ENCODE data around the gene LRBA. TPM values are rescaled to one million over a fixed set of nuclear protein-coding genes. Genes with fewer than 3 reads are reported as not detected.

Gene LRBA
- total RNA-seq, 6 experiments from 2014 or later = 13.6 to 17.6 (median 15.0) TPM

DNA sequence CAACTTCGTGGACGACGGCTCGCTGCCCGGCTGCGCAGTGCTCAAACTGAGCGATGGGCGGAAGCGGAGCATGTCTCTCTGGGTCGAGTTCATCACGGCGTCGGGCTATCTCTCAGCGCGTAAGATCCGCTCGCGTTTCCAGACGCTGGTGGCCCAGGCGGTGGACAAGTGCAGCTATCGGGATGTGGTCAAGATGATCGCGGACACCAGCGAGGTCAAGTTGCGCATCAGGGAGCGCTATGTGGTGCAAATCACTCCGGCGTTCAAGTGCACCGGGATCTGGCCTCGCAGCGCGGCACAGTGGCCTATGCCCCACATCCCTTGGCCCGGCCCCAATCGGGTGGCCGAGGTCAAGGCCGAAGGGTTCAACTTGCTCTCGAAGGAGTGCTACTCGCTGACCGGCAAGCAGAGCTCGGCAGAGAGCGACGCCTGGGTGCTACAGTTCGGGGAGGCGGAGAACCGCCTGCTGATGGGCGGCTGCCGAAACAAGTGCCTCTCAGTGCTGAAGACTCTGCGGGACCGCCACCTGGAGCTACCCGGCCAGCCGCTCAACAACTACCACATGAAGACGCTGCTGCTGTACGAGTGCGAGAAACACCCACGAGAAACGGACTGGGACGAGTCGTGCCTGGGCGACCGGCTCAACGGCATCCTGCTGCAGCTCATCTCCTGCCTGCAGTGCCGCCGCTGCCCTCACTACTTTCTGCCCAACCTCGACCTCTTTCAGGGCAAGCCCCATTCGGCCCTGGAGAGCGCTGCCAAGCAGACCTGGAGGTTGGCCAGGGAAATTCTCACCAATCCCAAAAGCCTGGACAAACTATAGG lies 431.6 kb downstream of the LRBA start:
- Mint-ChIP-seq H3K4me1 (ENCODE audit: low read depth) (0 out of 2 replicates have a peak, but pooled peaks cover 4% of the 10 kb centered on the region), H3K4me3 (no peak overlapping the region), H3K36me3 (ENCODE audit: low read depth) (peaks cover 35% of the 10 kb centered on the region), H3K27me3 (ENCODE audit: insufficient read depth) (no peaks in the 10 kb centered on the region; the same call in 1 of the 2 replicates), H3K9me3 (peaks cover 22% of the 10 kb centered on the region), H3K27ac (no peak overlapping the region)
- no peak for DNase-seq
- TF ChIP-seq, protein P1, sequence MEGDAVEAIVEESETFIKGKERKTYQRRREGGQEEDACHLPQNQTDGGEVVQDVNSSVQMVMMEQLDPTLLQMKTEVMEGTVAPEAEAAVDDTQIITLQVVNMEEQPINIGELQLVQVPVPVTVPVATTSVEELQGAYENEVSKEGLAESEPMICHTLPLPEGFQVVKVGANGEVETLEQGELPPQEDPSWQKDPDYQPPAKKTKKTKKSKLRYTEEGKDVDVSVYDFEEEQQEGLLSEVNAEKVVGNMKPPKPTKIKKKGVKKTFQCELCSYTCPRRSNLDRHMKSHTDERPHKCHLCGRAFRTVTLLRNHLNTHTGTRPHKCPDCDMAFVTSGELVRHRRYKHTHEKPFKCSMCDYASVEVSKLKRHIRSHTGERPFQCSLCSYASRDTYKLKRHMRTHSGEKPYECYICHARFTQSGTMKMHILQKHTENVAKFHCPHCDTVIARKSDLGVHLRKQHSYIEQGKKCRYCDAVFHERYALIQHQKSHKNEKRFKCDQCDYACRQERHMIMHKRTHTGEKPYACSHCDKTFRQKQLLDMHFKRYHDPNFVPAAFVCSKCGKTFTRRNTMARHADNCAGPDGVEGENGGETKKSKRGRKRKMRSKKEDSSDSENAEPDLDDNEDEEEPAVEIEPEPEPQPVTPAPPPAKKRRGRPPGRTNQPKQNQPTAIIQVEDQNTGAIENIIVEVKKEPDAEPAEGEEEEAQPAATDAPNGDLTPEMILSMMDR (IDR thresholded peaks at IDR 0.05) = no peak

DNA sequence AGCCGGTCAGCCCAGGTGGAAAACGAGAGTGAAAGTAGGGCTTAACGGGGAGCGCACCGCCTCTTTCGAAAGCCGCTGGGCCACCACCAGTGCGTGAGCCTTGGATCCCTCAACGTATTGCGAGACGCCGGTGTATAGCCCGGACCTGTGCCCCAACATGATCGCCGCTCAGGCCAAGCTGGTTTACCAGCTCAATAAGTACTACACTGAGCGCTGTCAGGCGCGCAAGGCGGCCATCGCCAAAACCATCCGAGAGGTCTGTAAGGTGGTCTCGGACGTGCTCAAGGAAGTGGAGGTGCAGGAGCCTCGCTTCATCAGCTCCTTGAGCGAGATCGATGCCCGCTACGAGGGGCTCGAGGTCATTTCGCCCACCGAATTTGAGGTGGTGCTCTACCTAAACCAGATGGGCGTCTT lies 432.2 kb downstream of the LRBA start:
- no peak overlapping the region for H3K27ac Mint-ChIP-seq
- peaks cover 22% of the 10 kb centered on the region for H3K9me3 Mint-ChIP-seq
- H3K36me3 Mint-ChIP-seq (ENCODE audit: low read depth) = peaks cover 35% of the 10 kb centered on the region
- no peaks in the 10 kb centered on the region; the same call in 1 of the 2 replicates for H3K27me3 Mint-ChIP-seq (ENCODE audit: insufficient read depth)
- H3K4me1 Mint-ChIP-seq (ENCODE audit: low read depth) = 0 out of 2 replicates have a peak, but pooled peaks cover 5% of the 10 kb centered on the region
- TF ChIP-seq, protein P1 (IDR thresholded peaks at IDR 0.05) = no peak
- no peak overlapping the region for H3K4me3 Mint-ChIP-seq
- DNase-seq = no peak

DNA sequence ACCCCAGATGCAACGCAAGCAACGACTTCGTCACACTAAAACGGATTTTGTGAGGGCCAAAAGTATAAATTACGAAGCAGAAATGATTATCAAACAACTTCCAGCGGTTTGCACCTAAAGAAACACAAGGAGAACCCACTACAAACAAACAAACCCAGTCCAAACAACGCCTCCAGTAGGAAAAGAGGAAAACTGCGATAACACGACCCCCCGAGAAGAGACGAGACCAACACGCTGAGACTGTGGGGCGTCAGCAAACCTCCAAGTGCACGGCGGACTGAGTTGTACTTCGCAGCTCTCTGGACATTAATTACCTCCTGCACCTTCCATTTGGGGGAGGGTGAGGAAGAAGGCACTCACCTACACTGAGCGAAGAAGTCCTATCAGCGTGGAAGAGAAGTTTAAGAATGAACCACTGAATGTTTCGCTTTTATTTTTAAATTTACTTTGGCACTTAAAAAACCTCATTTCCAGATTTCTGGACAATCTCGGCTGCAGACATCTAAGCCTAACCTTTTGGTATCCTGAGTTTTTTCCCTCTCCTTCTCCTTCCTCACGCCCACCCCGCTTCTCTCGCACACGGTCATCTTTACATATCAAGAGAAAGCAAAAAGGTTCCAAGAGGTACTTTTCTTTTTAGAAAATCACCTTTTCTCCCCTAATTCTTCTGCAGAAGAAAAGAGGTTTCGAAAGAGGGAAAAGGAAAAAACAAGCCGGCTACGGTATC lies 432.8 kb downstream of the LRBA start, which contains the start of gene MAB21L2:
Gene MAB21L2, plus strand, starts transcription at position 6 of the 727 bp plus-strand sequence. CDS start 879 bp downstream, outside the sequence.
- H3K9me3 Mint-ChIP-seq = peaks cover 22% of the 10 kb centered on the region
- H3K4me1 Mint-ChIP-seq (ENCODE audit: low read depth) = 0 out of 2 replicates have a peak, but pooled peaks cover 5% of the 10 kb centered on the region
- no peak for DNase-seq
- no peak within 1 kb of the TSS for H3K4me3 Mint-ChIP-seq
- peaks cover 35% of the 10 kb centered on the region for H3K36me3 Mint-ChIP-seq (ENCODE audit: low read depth)
- no peak within 1 kb of the TSS for H3K27ac Mint-ChIP-seq
- H3K27me3 Mint-ChIP-seq (ENCODE audit: insufficient read depth) = no peaks in the 10 kb centered on the region; the same call in 1 of the 2 replicates
- TF ChIP-seq, protein P1 (IDR thresholded peaks at IDR 0.05) = no peak

DNA sequence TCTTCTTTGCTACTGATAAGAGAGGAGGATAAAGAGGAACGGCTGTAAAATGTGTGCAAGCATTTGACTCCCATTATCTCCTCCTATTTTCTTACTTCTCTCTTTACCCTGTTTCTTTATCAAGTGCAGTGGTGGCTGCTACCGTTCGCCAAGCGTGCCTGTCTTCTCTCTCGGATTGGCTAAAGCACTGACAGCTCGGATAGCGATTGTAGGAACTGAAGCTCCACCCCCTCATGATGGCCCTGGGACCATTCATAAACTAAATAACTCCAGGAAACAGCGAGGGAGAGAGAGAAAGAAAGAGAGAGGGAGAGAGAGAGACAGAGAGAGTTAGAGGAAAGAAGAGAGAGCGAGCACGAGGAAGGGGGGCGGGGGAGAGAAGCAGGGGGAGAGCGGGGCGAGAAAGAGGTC lies 433.4 kb downstream of the LRBA start:
- Mint-ChIP-seq H3K36me3 (ENCODE audit: low read depth) (peaks cover 35% of the 10 kb centered on the region), H3K4me3 (no peak overlapping the region), H3K4me1 (ENCODE audit: low read depth) (0 out of 2 replicates have a peak, but pooled peaks cover 5% of the 10 kb centered on the region), H3K27me3 (ENCODE audit: insufficient read depth) (no peaks in the 10 kb centered on the region; the same call in 1 of the 2 replicates), H3K27ac (no peak overlapping the region), H3K9me3 (peaks cover 22% of the 10 kb centered on the region)
- no peak for DNase-seq
- TF ChIP-seq, protein P1 (IDR thresholded peaks at IDR 0.05) = no peak

DNA sequence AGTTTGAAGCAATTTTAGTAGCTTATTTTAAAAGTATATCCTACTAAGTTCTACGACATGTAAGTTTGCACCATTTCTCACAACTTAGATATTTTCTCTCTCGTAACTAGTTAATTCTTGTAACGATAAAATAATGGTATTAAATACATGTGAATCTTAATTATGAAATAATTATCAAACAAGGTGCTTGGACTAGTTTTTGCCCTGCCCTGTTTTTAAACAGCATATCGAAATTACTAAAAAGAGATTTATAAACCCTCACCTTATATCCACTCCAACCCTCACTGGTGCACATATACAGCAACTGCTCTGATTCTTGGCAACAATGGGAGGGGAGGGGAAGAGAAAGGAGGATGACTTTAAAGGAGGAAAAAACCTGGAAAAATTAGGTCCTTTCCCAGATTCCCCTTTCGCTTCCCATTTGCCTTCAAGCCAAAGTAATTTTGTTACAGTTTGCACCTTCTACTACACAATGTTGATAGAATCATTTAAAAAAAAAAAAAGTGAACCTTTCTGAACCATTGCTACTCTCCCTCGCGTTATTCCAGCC lies 434.0 kb downstream of the LRBA start:
- H3K36me3 Mint-ChIP-seq (ENCODE audit: low read depth) = peaks cover 35% of the 10 kb centered on the region
- no peak overlapping the region for H3K27ac Mint-ChIP-seq
- TF ChIP-seq, protein P1 (IDR thresholded peaks at IDR 0.05) = no peak
- no peaks in the 10 kb centered on the region; the same call in 1 of the 2 replicates for H3K27me3 Mint-ChIP-seq (ENCODE audit: insufficient read depth)
- 0 out of 2 replicates have a peak, but pooled peaks cover 5% of the 10 kb centered on the region for H3K4me1 Mint-ChIP-seq (ENCODE audit: low read depth)
- no peak overlapping the region for H3K4me3 Mint-ChIP-seq
- H3K9me3 Mint-ChIP-seq = peaks cover 22% of the 10 kb centered on the region
- no peak for DNase-seq

All from HFFc6 (cell line).